ENCODE results near the gene SSX7. TPM values are rescaled to one million over a fixed set of nuclear protein-coding genes. Genes with fewer than 3 reads are reported as not detected.
"Not testable (repeated sequence)": the region's sequence is repeated elsewhere in the genome, so short reads cannot be mapped to it uniquely, and the experiment has no call there.

The SSX7 gene
- polyA plus RNA-seq, 1 donor (not counting 4 experiments of a cell fraction or from before 2014, with no cell fraction given): not detected

GRCh38 chrX:52648956-52649355, 5.7 kb downstream of the SSX7 start:
- H3K79me2 ChIP-seq (ENCODE audit: control insufficient read depth, insufficient read depth, low read length); H2AFZ ChIP-seq (ENCODE audit: control insufficient read depth, low read length); H3K4me3 ChIP-seq (ENCODE audit: control insufficient read depth in 2 of 3, extremely low read depth in 1 of 3, insufficient read depth in 2 of 3, low read depth in 1 of 3, low read length in 3 of 3); H3K27ac ChIP-seq (ENCODE audit: control insufficient read depth, insufficient read depth, low read length); FAIRE-seq; dilution Hi-C loops (cut with MboI; ENCODE audit: extremely low pct_ligation_motif_present, low sequenced_read_pairs); H3K9me1 ChIP-seq (ENCODE audit: control insufficient read depth, extremely low read depth, insufficient read depth, low read length); H3K27me3 ChIP-seq (ENCODE audit: control insufficient read depth, extremely low read depth, insufficient read depth, low read length); H3K9ac ChIP-seq (ENCODE audit: control insufficient read depth, extremely low read depth, insufficient read depth, low read length); H4K20me1 ChIP-seq (ENCODE audit: control insufficient read depth, extremely low read depth, insufficient read depth, low read length); H3K4me1 ChIP-seq (ENCODE audit: control insufficient read depth, extremely low read depth, insufficient read depth, low read length); H3K36me3 ChIP-seq (ENCODE audit: control insufficient read depth in 2 of 2, extremely low read depth in 1 of 2, insufficient read depth in 2 of 2, low read length in 2 of 2); H3K4me2 ChIP-seq (ENCODE audit: control insufficient read depth, extremely low read depth, insufficient read depth, low read depth, low read length); H3K9me3 ChIP-seq (ENCODE audit: control insufficient read depth, low read depth, low read length); DNase-seq (ENCODE audit: low read depth, low spot score): not testable (repeated sequence)

- H3K9me1 ChIP-seq (ENCODE audit: control insufficient read depth, extremely low read depth, insufficient read depth, low read length); DNase-seq (ENCODE audit: low read depth, low spot score); H3K4me3 ChIP-seq (ENCODE audit: control insufficient read depth in 2 of 3, extremely low read depth in 1 of 3, insufficient read depth in 2 of 3, low read depth in 1 of 3, low read length in 3 of 3); H3K9me3 ChIP-seq (ENCODE audit: control insufficient read depth, low read depth, low read length); dilution Hi-C loops (cut with MboI; ENCODE audit: extremely low pct_ligation_motif_present, low sequenced_read_pairs); H3K27ac ChIP-seq (ENCODE audit: control insufficient read depth, insufficient read depth, low read length); H3K4me2 ChIP-seq (ENCODE audit: control insufficient read depth, extremely low read depth, insufficient read depth, low read depth, low read length); H3K4me1 ChIP-seq (ENCODE audit: control insufficient read depth, extremely low read depth, insufficient read depth, low read length); FAIRE-seq; H3K9ac ChIP-seq (ENCODE audit: control insufficient read depth, extremely low read depth, insufficient read depth, low read length); H3K79me2 ChIP-seq (ENCODE audit: control insufficient read depth, insufficient read depth, low read length); H4K20me1 ChIP-seq (ENCODE audit: control insufficient read depth, extremely low read depth, insufficient read depth, low read length); H2AFZ ChIP-seq (ENCODE audit: control insufficient read depth, low read length); H3K27me3 ChIP-seq (ENCODE audit: control insufficient read depth, extremely low read depth, insufficient read depth, low read length); H3K36me3 ChIP-seq (ENCODE audit: control insufficient read depth in 2 of 2, extremely low read depth in 1 of 2, insufficient read depth in 2 of 2, low read length in 2 of 2): not testable (repeated sequence)
These were observed 26.2 kb downstream of the SSX7 start for GRCh38 chrX:52628483-52628882.

GRCh38 chrX:52620661-52621060, 34.0 kb downstream of the SSX7 start:
- H3K9me3 ChIP-seq (ENCODE audit: control insufficient read depth, low read depth, low read length); dilution Hi-C loops (cut with MboI; ENCODE audit: extremely low pct_ligation_motif_present, low sequenced_read_pairs); H3K27me3 ChIP-seq (ENCODE audit: control insufficient read depth, extremely low read depth, insufficient read depth, low read length); H3K4me2 ChIP-seq (ENCODE audit: control insufficient read depth, extremely low read depth, insufficient read depth, low read depth, low read length); H3K36me3 ChIP-seq (ENCODE audit: control insufficient read depth in 2 of 2, extremely low read depth in 1 of 2, insufficient read depth in 2 of 2, low read length in 2 of 2); H3K27ac ChIP-seq (ENCODE audit: control insufficient read depth, insufficient read depth, low read length); H4K20me1 ChIP-seq (ENCODE audit: control insufficient read depth, extremely low read depth, insufficient read depth, low read length); FAIRE-seq; H3K9ac ChIP-seq (ENCODE audit: control insufficient read depth, extremely low read depth, insufficient read depth, low read length); DNase-seq (ENCODE audit: low read depth, low spot score); H3K4me1 ChIP-seq (ENCODE audit: control insufficient read depth, extremely low read depth, insufficient read depth, low read length); H3K79me2 ChIP-seq (ENCODE audit: control insufficient read depth, insufficient read depth, low read length); H3K9me1 ChIP-seq (ENCODE audit: control insufficient read depth, extremely low read depth, insufficient read depth, low read length); H3K4me3 ChIP-seq (ENCODE audit: control insufficient read depth in 2 of 3, extremely low read depth in 1 of 3, insufficient read depth in 2 of 3, low read depth in 1 of 3, low read length in 3 of 3); H2AFZ ChIP-seq (ENCODE audit: control insufficient read depth, low read length): not testable (repeated sequence)
